Amygdala (tissue), 56 donors: ENCODE data around the gene OGFOD3.
"Not testable (repeated sequence)": the region's sequence is repeated elsewhere in the genome, so short reads cannot be mapped to it uniquely, and the experiment has no call there.

Experiments
- DNase-seq, 56 donors: peaks; one replicate each; lab custom pipeline; 2025; lab: John Stamatoyannopoulos, UW

Gene OGFOD3

GRCh38 chr17:82418001-82418986, at the start of gene OGFOD3, which contains the start of gene HEXD:
Gene OGFOD3, minus strand, starts transcription at chr17:82418586. Its CDS starts 101 bp downstream, at chr17:82418485.
Gene HEXD, plus strand, starts transcription at chr17:82418347. Its CDS starts 1,453 bp downstream, at chr17:82419800.
- DNase-seq, result peak in 53 of 56 donors; percentile 19 to 98 (median 81)

- no peak for DNase-seq
Measured at GRCh38 chr17:82465023-82465603, 46.7 kb upstream of the OGFOD3 start.

GRCh38 chr17:82464567-82464929, 46.2 kb upstream of the OGFOD3 start:
- DNase-seq, result no peak

GRCh38 chr17:82463925-82464566, 45.7 kb upstream of the OGFOD3 start:
- DNase-seq, result no peak

GRCh38 chr17:82463391-82463790, 45.0 kb upstream of the OGFOD3 start:
- DNase-seq, result no peak

- no peak for DNase-seq
Measured at GRCh38 chr17:82461827-82462524, 43.6 kb upstream of the OGFOD3 start.

GRCh38 chr17:82459936-82460335, 41.5 kb upstream of the OGFOD3 start:
- not testable (repeated sequence) for DNase-seq

GRCh38 chr17:82458885-82459424, 40.6 kb upstream of the OGFOD3 start:
- DNase-seq, result peak in 2 of 56 donors; percentile 34 to 35

GRCh38 chr17:82458179-82458884, 39.9 kb upstream of the OGFOD3 start, which contains the start of gene NARF:
Gene NARF, plus strand, starts transcription at chr17:82458741. Its CDS starts 63 bp downstream, at chr17:82458804.
- peak; percentile 75 to 99 (median 97) for DNase-seq

- DNase-seq, result peak in 1 of 56 donors; percentile 67
Measured at GRCh38 chr17:82457929-82458178, 39.5 kb upstream of the OGFOD3 start.

- DNase-seq, result peak in 1 of 56 donors; percentile 4
Measured at GRCh38 chr17:82457073-82457928, 38.9 kb upstream of the OGFOD3 start.

- DNase-seq, result not testable (repeated sequence)
Measured at GRCh38 chr17:82453706-82454105, 35.3 kb upstream of the OGFOD3 start.

- DNase-seq, result not testable (repeated sequence)
Measured at GRCh38 chr17:82453151-82453550, 34.8 kb upstream of the OGFOD3 start.

- no peak for DNase-seq
Measured at GRCh38 chr17:82452162-82452561, 33.8 kb upstream of the OGFOD3 start.

- DNase-seq, result peak in 55 of 56 donors; percentile 37 to 95 (median 83)
Measured at GRCh38 chr17:82450357-82451106, 32.1 kb upstream of the OGFOD3 start, which contains the start of gene CYBC1. Gene CYBC1, minus strand, starts transcription at chr17:82450752. Its CDS starts 1,498 bp downstream, at chr17:82449254.

GRCh38 chr17:82449883-82450356, 31.5 kb upstream of the OGFOD3 start:
- no peak for DNase-seq

- no peak for DNase-seq
Measured at GRCh38 chr17:82449131-82449882, 30.9 kb upstream of the OGFOD3 start.
